ENCODE measurements around the gene DIP2A.

The DIP2A gene

GRCh38 chr21:46538262-46538661 is 79.6 kb downstream of the DIP2A start:
- DNase-seq: no peak

- no peak for DNase-seq
These were observed 80.4 kb downstream of the DIP2A start for GRCh38 chr21:46538851-46539666.

GRCh38 chr21:46540087-46540710 is 81.5 kb downstream of the DIP2A start:
- DNase-seq: no peak

GRCh38 chr21:46542588-46543124 is 84.0 kb downstream of the DIP2A start:
- no peak for DNase-seq

GRCh38 chr21:46543306-46543705 is 84.6 kb downstream of the DIP2A start:
- DNase-seq: no peak

GRCh38 chr21:46544003-46544402 is 85.3 kb downstream of the DIP2A start:
- no peak for DNase-seq

GRCh38 chr21:46544824-46545223 is 86.1 kb downstream of the DIP2A start:
- no peak for DNase-seq

- DNase-seq: no peak
These were observed 86.7 kb downstream of the DIP2A start for GRCh38 chr21:46545363-46545762.

- DNase-seq: no peak
These were observed 87.2 kb downstream of the DIP2A start for GRCh38 chr21:46545911-46546310.

GRCh38 chr21:46546799-46547198 is 88.1 kb downstream of the DIP2A start:
- DNase-seq: no peak

- DNase-seq: no peak
These were observed 91.0 kb downstream of the DIP2A start for GRCh38 chr21:46549650-46550049.

- DNase-seq: no peak
These were observed 91.6 kb downstream of the DIP2A start for GRCh38 chr21:46550116-46550941.

- no peak for DNase-seq
These were observed 93.0 kb downstream of the DIP2A start for GRCh38 chr21:46551636-46552241.

GRCh38 chr21:46552274-46552673 is 93.6 kb downstream of the DIP2A start:
- no peak for DNase-seq

GRCh38 chr21:46552865-46553379 is 94.2 kb downstream of the DIP2A start:
- DNase-seq: no peak

GRCh38 chr21:46553993-46554392 is 95.3 kb downstream of the DIP2A start:
- DNase-seq: no peak

GRCh38 chr21:46554431-46555224 is 95.9 kb downstream of the DIP2A start:
- DNase-seq: no peak

- no peak for DNase-seq
These were observed 96.5 kb downstream of the DIP2A start for GRCh38 chr21:46555225-46555617.

GRCh38 chr21:46555678-46556077 is 97.0 kb downstream of the DIP2A start:
- no peak for DNase-seq

- no peak for DNase-seq
These were observed 98.1 kb downstream of the DIP2A start for GRCh38 chr21:46556802-46557201.

- DNase-seq: no peak
These were observed 98.8 kb downstream of the DIP2A start for GRCh38 chr21:46557469-46557868.

- no peak for DNase-seq
These were observed 99.3 kb downstream of the DIP2A start for GRCh38 chr21:46557919-46558392.
